ENCODE results near the gene PNCK.

The PNCK gene

DNA sequence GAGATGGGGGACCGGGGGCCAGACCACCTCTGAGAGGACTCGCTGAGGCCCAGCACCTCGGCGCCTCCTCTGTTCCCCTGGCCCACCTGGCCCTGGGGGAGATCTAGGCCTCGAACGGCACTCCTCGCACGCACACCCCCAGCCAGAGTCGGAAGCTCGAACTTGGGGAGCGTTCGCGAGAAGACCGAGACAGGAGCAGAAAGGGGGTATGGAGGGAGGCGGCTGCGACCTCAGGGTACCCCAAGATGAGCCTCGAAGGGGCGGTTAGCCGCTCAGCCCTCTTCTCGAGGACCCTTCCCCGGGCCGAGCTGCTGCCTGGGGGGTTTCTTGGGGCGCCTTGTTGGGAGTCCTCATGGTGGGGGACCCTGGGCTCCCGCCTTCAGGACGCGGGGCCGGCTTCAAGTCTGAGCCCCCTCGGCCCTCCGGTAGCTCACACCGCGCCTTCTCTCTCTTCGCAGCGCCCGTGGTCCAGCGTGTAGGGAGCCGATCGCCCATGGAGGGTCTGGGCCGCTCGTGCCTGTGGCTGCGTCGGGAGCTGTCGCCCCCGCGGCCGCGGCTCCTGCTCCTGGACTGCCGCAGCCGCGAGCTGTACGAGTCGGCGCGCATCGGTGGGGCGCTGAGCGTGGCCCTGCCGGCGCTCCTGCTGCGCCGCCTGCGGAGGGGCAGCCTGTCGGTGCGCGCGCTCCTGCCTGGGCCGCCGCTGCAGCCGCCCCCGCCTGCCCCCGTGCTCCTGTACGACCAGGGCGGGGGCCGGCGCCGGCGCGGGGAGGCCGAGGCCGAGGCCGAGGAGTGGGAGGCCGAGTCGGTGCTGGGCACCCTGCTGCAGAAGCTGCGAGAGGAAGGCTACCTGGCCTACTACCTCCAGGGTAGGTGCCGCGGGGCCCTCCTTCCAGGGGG lies 25.9 kb downstream of the PNCK start:
- TF ChIP-seq, protein P1, sequence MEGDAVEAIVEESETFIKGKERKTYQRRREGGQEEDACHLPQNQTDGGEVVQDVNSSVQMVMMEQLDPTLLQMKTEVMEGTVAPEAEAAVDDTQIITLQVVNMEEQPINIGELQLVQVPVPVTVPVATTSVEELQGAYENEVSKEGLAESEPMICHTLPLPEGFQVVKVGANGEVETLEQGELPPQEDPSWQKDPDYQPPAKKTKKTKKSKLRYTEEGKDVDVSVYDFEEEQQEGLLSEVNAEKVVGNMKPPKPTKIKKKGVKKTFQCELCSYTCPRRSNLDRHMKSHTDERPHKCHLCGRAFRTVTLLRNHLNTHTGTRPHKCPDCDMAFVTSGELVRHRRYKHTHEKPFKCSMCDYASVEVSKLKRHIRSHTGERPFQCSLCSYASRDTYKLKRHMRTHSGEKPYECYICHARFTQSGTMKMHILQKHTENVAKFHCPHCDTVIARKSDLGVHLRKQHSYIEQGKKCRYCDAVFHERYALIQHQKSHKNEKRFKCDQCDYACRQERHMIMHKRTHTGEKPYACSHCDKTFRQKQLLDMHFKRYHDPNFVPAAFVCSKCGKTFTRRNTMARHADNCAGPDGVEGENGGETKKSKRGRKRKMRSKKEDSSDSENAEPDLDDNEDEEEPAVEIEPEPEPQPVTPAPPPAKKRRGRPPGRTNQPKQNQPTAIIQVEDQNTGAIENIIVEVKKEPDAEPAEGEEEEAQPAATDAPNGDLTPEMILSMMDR (IDR thresholded peaks at IDR 0.05; ENCODE audit: borderline replicate concordance, control extremely low read depth, extremely low read depth, insufficient read depth, missing control alignments) = no peak
- no peak for DNase-seq (ENCODE audit: low spot score)
- in situ Hi-C loops (cut with MboI; ENCODE audit: low sequenced_read_pairs, unreplicated experiment) = no loop called here

DNA sequence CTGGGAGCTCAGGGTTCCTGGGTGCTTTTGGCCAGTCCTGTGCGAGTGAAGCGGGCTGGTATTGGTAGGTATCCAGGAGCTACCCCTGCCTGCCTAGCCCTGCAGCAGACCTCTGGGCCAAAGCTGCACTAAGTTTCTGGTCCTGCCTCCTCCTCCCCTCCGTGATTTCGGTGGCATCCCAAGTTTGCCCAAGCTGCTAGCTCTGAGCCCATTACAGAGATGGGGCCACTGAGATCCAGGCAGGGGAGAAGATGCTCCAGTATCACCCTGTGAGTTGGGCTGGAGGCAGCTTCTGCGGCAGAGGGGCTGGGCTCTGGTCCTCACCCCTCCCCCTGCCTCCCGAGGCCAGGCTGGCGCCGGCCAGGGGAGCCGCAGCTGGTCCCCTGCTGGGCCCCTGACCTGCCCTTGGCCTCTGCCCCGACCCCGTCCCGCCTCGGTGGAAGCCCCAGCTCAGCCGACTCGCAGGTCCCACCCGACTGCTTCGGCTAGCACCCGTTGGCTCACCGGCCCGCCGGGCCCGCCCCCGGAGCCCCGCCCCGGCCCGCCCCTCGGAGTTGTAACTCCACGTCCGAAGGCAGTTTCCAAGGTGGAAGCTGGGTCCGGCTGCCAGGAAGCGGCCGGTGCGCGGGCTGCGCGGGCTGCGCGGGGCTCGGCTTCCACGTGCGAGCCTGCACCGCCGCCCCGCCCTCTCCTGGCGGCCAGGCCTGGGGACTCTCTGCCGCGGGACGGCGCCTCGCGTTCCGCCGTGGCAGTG lies 26.8 kb downstream of the PNCK start, which contains the start of gene DUSP9:
DUSP9 (plus strand) TSS at position 584 of the 754 bp plus-strand sequence. CDS start 751 bp downstream, outside the sequence.
- DNase-seq (ENCODE audit: low spot score) = no peak
- TF ChIP-seq, protein P1 (IDR thresholded peaks at IDR 0.05; ENCODE audit: borderline replicate concordance, control extremely low read depth, extremely low read depth, insufficient read depth, missing control alignments) = no peak
- in situ Hi-C loops (cut with MboI; ENCODE audit: low sequenced_read_pairs, unreplicated experiment) = no loop called here

DNA sequence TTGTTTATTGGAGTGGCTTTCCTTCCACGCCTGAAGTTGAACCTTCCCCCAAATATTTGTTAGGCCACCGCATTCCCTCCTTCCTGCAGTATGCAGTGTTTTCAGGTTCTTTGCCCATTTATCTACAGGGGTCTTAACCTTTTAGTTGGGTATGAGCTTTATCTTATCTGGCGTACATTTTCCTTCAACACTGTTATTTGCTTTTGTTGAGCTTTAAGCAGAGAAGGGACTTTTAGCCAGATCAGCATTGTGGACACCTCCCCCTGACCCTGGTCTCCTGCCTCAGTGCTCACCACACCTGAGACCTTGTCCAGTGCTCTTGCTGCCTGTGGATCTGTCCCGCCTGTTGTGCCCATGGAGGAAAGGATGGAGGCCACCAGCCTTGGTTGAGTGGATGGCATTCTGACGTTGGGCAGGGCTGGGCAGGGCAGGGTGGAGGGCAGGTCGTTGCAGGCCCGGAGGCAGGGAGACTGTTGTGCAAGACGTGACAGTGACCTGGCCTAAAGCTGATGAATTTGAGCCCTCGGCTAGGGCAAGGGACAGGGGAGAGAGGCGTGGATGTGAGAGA lies 27.6 kb downstream of the PNCK start:
- in situ Hi-C loops (cut with MboI; ENCODE audit: low sequenced_read_pairs, unreplicated experiment) = no loop called here
- TF ChIP-seq, protein P1 (IDR thresholded peaks at IDR 0.05; ENCODE audit: borderline replicate concordance, control extremely low read depth, extremely low read depth, insufficient read depth, missing control alignments) = no peak

DNA sequence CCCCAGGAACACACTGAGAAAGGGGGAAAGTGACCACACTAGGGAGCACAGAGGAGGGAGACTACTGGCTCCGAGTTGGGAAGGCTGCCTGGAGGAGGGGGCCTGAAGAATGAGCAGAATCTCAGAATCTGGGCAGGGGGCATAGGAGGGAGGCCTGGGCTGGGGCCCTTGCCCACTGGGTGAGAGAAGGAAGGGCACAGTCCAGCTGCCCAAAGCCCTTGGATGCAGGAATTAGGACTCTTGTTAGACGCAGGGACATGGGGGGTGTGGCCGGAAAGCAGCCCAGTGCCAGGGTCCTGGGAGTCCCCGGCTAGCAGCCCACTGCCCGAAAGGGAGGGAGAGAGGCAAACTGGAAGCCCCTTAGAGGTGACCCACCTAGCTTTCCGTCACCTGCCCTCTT lies 28.5 kb downstream of the PNCK start:
- DNase-seq (ENCODE audit: low spot score) = no peak
- TF ChIP-seq, protein P1 (IDR thresholded peaks at IDR 0.05; ENCODE audit: borderline replicate concordance, control extremely low read depth, extremely low read depth, insufficient read depth, missing control alignments) = no peak
- in situ Hi-C loops (cut with MboI; ENCODE audit: low sequenced_read_pairs, unreplicated experiment) = no loop called here

More for the DNA sequence above, 27.6 kb downstream of the PNCK start:
- DNase-seq (ENCODE audit: low spot score) = no peak

DNA sequence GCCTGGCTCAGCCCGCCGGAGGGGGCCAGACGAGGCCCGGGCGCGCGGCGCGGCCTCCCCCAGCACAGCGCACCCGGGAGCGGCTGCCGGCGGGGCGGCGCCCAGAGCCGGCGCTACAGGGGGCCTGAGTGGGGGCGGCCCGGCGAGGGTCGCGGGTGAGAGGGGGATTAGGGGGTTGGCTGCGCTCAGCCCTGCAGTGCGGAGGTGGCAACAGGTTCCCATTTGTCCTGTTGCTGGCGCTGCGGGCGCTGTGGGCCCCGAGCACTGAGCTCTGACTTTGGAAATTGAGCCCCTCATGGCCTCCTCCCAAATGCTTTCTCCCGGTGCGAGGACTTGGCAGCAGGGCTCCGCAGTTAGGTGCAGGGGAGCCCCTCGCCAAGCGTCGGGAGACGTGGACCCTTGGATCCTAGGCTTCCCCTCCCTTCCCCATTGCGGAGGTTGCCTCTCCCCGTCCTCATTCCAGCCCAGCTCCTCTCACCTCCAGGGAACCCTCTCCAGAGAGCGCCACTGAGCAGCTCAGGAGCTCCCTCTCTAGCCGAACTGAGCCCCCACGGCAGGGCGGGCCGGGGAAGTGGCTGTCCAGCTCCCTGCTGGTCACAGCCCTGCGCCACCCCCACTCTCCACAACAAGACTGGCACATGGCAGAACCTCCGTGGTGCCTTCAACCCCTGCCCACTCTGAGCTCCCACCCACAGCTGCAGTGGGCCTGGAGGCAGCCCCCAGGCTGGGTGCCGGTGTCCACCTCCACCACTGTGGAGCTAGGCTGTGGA lies 29.1 kb downstream of the PNCK start:
- in situ Hi-C loops (cut with MboI; ENCODE audit: low sequenced_read_pairs, unreplicated experiment) = no loop called here
- TF ChIP-seq, protein P1 (IDR thresholded peaks at IDR 0.05; ENCODE audit: borderline replicate concordance, control extremely low read depth, extremely low read depth, insufficient read depth, missing control alignments) = no peak
- DNase-seq (ENCODE audit: low spot score) = no peak

All from GM13976 (cell line).